GM23338 (cell line): Measurements from ENCODE around the gene USP5. TPM values are rescaled to one million over a fixed set of nuclear protein-coding genes. Genes with fewer than 3 reads are reported as not detected.
A peak's percentile ranks its signal among the peaks of the same experiment; 100 is the strongest.

Source experiments
- ATAC-seq: fragments of 200-7000 bp; cut with Tn5 transposase; 3 replicates; pipeline ENCODE4 v1.9.1; 2020
- DNase-seq: peaks from one replicate; pipeline ENCODE4 v3.0.0-alpha.2; 2015; ENCODE audit warnings: low spot score
- H2AFZ ChIP-seq: fragments of 200-600 bp; sonication (generic); 2 replicates; pipeline ENCODE4 v1.8.0; 2016; ENCODE audit warnings: antibody characterized with exemption, mild to moderate bottlenecking, moderate library complexity
- H3F3A ChIP-seq: fragments of 200-600 bp; sonication (generic); replicated peaks from 2 replicates; pipeline ENCODE4 v1.8.0; 2017; ENCODE audit warnings: antibody characterized with exemption, mixed run types, low read depth
- H3K27ac ChIP-seq: fragments of 200-600 bp; sonication (generic); 2 replicates; pipeline ENCODE4 v1.6.1; 2016; ENCODE audit warnings: low read depth
- H3K27me3 ChIP-seq: fragments of 200-600 bp; sonication (generic); 2 replicates; pipeline ENCODE4 v1.8.0; 2016; ENCODE audit warnings: mild to moderate bottlenecking, mixed run types, moderate library complexity; ENCODE audit not compliant: insufficient read depth
- H3K36me3 ChIP-seq: fragments of 200-600 bp; sonication (generic); 2 replicates; pipeline ENCODE4 v1.8.0; 2016; ENCODE audit warnings: mild to moderate bottlenecking; ENCODE audit not compliant: insufficient read depth
- H3K4me1 ChIP-seq: fragments of 200-600 bp; sonication (generic); 2 replicates; pipeline ENCODE4 v1.8.0; 2016; ENCODE audit warnings: mild to moderate bottlenecking, moderate library complexity; ENCODE audit not compliant: insufficient read depth
- H3K4me2 ChIP-seq: fragments of 200-600 bp; sonication (generic); 2 replicates; pipeline ENCODE4 v1.7.1; 2017; ENCODE audit warnings: mixed run types
- H3K4me3 ChIP-seq: fragments of 200-600 bp; sonication (generic); 2 replicates; pipeline ENCODE4 v1.6.1; 2016; ENCODE audit warnings: mixed run types
- H3K79me2 ChIP-seq: fragments of 200-600 bp; sonication (generic); replicated peaks from 2 replicates; pipeline ENCODE4 v1.8.0; 2017; ENCODE audit warnings: mild to moderate bottlenecking; ENCODE audit not compliant: insufficient read depth
- H3K9me2 ChIP-seq: fragments of 200-600 bp; sonication (generic); 2 replicates; pipeline ENCODE4 v1.8.0; 2017; ENCODE audit not compliant: insufficient read depth
- H4K20me1 ChIP-seq: fragments of 200-600 bp; sonication (generic); replicated peaks from 2 replicates; pipeline ENCODE4 v1.8.0; 2017; ENCODE audit warnings: mild to moderate bottlenecking; ENCODE audit not compliant: insufficient read depth
- H3K27ac Mint-ChIP-seq: 2 replicates; pipeline ENCODE4 v1.8.0; 2020; ENCODE audit warnings: inconsistent platforms, mild to moderate bottlenecking, moderate library complexity, mixed read lengths
- H3K27me3 Mint-ChIP-seq: 3 replicates; pipeline ENCODE4 v1.8.0; 2022; ENCODE audit warnings: low read depth, mild to moderate bottlenecking, moderate library complexity, mixed read lengths, inconsistent platforms; ENCODE audit not compliant: insufficient read depth, poor library complexity
- H3K36me3 Mint-ChIP-seq: 3 replicates; pipeline ENCODE4 v1.8.0; 2021; ENCODE audit warnings: low read depth, mild to moderate bottlenecking, inconsistent platforms, moderate library complexity, mixed read lengths
- H3K4me1 Mint-ChIP-seq: 3 replicates; pipeline ENCODE4 v1.8.0; 2020; ENCODE audit warnings: mild to moderate bottlenecking, inconsistent platforms, mixed read lengths
- H3K4me3 Mint-ChIP-seq: 3 replicates; pipeline ENCODE4 v1.8.0; 2021; ENCODE audit warnings: moderate library complexity, mild to moderate bottlenecking, inconsistent platforms, mixed read lengths
- H3K9me3 Mint-ChIP-seq: 3 replicates; pipeline ENCODE4 v1.8.0; 2020; ENCODE audit warnings: moderate library complexity, mild to moderate bottlenecking, inconsistent platforms, mixed read lengths
- CREB1 ChIP-seq: fragments of 250-450 bp; sonication (Bioruptor Pico); IDR thresholded peaks from 2 replicates; pipeline ENCODE4 v1.5.0; 2020; ENCODE audit warnings: low read depth, mild to moderate bottlenecking, moderate library complexity
- EZH2 ChIP-seq: fragments of 200-600 bp; sonication (generic); IDR thresholded peaks from one replicate; pipeline ENCODE4 v1.8.0; 2017; ENCODE audit warnings: antibody characterized with exemption, mild to moderate bottlenecking, low read depth; ENCODE audit not compliant: unreplicated experiment
- NANOG ChIP-seq: IDR thresholded peaks from 2 replicates; pipeline ENCODE4 v1.6.1; 2016; ENCODE audit warnings: antibody characterized with exemption, borderline replicate concordance
- POLR2AphosphoS5 ChIP-seq: IDR thresholded peaks from 2 replicates; pipeline ENCODE4 v1.6.1; 2016; ENCODE audit warnings: antibody characterized with exemption, low read depth
- ZNF114 ChIP-seq: fragments of 250-450 bp; sonication (Bioruptor Pico); IDR thresholded peaks from 2 replicates; pipeline ENCODE4 v1.5.0; 2020; ENCODE audit warnings: mild to moderate bottlenecking, moderate library complexity
- ZNF331 ChIP-seq: fragments of 250-450 bp; sonication (Bioruptor Pico); IDR thresholded peaks from 2 replicates; pipeline ENCODE4 v1.5.0; 2020; ENCODE audit warnings: low read depth, mild to moderate bottlenecking, moderate library complexity
- polyA plus RNA-seq: library from polyadenylated mRNA; unstranded; fragments of >200 nt; fragmentation: Nextera tagmentation; extraction: Ambion mirVana; gene quantifications from 2 replicates; pipeline ENCODE4 v1.2.1, GENCODE V29; 2016
- total RNA-seq: library from RNA; depleted of rRNA; stranded (reverse); fragments of >200 nt; shearing (Covaris generic); gene quantifications from 2 replicates; pipeline ENCODE4 v1.2.3, GENCODE V29; 2014
- TF ChIP-seq, protein P1 (sequence below): IDR thresholded peaks from 2 replicates; pipeline ENCODE4 v1.6.1; 2016; ENCODE audit warnings: antibody characterized with exemption
- TF ChIP-seq, protein P2 (sequence below): fragments of 250-450 bp; sonication (Bioruptor Pico); IDR thresholded peaks from 2 replicates; pipeline ENCODE4 v1.5.0; 2020; ENCODE audit warnings: mild to moderate bottlenecking, moderate library complexity

The USP5 gene
- total and polyA plus RNA-seq, 2 experiments from 2014 or later: 35.1 to 109 TPM

DNA sequence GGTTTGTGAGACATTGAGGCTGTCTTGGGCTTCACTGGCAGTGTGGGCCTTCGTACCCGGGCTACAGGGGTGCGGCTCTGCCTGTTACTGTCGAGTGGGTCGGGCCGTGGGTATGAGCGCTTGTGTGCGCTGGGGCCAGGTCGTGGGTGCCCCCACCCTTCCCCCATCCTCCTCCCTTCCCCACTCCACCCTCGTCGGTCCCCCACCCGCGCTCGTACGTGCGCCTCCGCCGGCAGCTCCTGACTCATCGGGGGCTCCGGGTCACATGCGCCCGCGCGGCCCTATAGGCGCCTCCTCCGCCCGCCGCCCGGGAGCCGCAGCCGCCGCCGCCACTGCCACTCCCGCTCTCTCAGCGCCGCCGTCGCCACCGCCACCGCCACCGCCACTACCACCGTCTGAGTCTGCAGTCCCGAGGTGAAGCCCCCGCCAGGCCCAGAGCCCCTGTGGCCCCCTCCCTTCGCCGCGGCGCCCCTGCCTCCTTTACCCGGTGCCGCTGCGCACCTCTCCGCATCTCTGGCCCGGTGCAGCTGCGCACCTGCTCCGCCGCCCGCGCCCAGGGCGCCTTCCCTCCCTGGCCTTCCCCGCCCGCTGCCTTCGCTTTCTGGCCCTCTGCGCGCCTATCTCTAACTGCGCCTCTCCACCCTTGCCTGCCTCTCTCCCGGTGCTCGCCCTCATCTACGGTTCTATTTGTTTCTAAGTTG, 62.4 kb downstream of the USP5 start, which contains the start of gene ENO2:
Gene ENO2 (plus strand): TSS at position 335 of the 701 bp plus-strand sequence. CDS start 1,253 bp downstream, outside the sequence.
- no peak for TF ChIP-seq CREB1 (CRISPR knock-in tag)
- peak; percentile 48 for TF ChIP-seq POLR2AphosphoS5
- H3K4me3 Mint-ChIP-seq: peak within 1 kb of the TSS; percentile 97
- peaks cover 35% of the 10 kb centered on the region for H3K36me3 Mint-ChIP-seq
- Histone ChIP-seq H3K27me3 (no peaks in the 10 kb centered on the region), H3F3A (peaks cover 15% of the 10 kb centered on the region; the same call in 1 of the 2 replicates), H3K4me2 (peak within 1 kb of the TSS; percentile 98), H3K27ac (no peak within 1 kb of the TSS), H3K79me2 (peaks cover 8% of the 10 kb centered on the region), H2AFZ (peak within 1 kb of the TSS; percentile 90), H3K9me2 (no peaks in the 10 kb centered on the region), H4K20me1 (no peaks in the 10 kb centered on the region), H3K4me1 (peaks cover 19% of the 10 kb centered on the region), H3K36me3 (peaks cover 6% of the 10 kb centered on the region), H3K4me3 (peak within 1 kb of the TSS; percentile 92)
- DNase-seq (peak; percentile 79), ATAC-seq (peak; percentile 77)
- peaks cover 32% of the 10 kb centered on the region for H3K4me1 Mint-ChIP-seq
- peaks cover 17% of the 10 kb centered on the region for H3K27me3 Mint-ChIP-seq
- no peaks in the 10 kb centered on the region for H3K9me3 Mint-ChIP-seq
- peak within 1 kb of the TSS; percentile 43 for H3K27ac Mint-ChIP-seq

DNA sequence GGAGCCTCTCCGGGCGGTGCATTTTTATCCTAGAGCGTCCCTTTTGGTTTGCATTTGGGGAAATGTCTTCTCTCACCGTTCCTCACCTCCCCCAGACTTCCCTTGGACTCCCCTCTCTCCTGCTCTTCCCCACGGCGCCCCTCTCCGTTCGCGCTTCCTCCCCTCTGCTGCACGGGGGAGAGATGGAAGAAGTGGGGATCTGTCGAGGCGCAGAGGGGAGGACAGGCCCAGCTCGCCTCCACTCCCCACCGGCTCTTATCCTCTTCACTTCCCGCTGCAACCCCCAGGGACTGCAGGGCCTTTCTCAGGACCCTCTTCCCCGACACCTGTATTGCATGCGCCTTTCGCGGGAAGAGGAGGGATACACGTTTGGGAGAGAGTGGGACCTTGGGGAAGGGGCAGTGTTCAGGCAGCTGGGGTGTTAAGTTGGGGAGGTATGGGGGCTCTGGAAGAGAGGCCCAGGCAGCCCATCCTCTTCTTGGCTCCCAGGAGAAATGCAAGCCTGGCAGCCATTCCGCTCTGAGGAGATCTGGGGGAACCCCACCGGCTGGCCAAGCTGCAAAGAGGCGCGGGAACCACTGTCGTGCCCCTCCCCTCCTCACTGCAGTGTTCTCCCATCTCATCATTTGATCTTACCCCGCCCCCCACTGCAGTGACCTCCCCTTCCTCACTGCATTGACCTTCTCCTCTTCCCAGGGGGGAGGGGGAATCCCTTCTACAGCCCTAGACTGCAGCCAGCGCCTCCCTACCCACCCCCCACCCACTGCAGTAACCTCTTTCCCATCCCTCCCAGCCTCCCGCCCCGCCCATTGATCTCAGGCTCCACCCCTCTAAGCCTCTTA, 63.2 kb downstream of the USP5 start:
- Histone ChIP-seq H2AFZ (peak overlapping the region; percentile 85), H3K4me2 (peak overlapping the region; percentile 98), H3K4me3 (peak overlapping the region; percentile 92), H4K20me1 (no peaks in the 10 kb centered on the region), H3K27me3 (no peaks in the 10 kb centered on the region), H3K79me2 (peaks cover 8% of the 10 kb centered on the region), H3F3A (0 out of 2 replicates have a peak, but pooled peaks cover 15% of the 10 kb centered on the region), H3K27ac (no peak overlapping the region), H3K4me1 (peaks cover 19% of the 10 kb centered on the region), H3K9me2 (no peaks in the 10 kb centered on the region), H3K36me3 (peaks cover 6% of the 10 kb centered on the region)
- peak overlapping the region; percentile 97 for H3K4me3 Mint-ChIP-seq
- peaks cover 42% of the 10 kb centered on the region for H3K36me3 Mint-ChIP-seq
- peaks cover 39% of the 10 kb centered on the region for H3K4me1 Mint-ChIP-seq
- H3K9me3 Mint-ChIP-seq: no peaks in the 10 kb centered on the region
- peaks cover 17% of the 10 kb centered on the region for H3K27me3 Mint-ChIP-seq
- peak overlapping the region; percentile 43 for H3K27ac Mint-ChIP-seq
- ATAC-seq (peak; percentile 49), DNase-seq (peak; percentile 87)
- TF ChIP-seq ZNF114 (CRISPR knock-in tag) (no peak), POLR2AphosphoS5 (no peak), EZH2 (no peak), ZNF331 (CRISPR knock-in tag) (no peak), CREB1 (CRISPR knock-in tag) (no peak), NANOG (no peak)
- TF ChIP-seq, protein P1, sequence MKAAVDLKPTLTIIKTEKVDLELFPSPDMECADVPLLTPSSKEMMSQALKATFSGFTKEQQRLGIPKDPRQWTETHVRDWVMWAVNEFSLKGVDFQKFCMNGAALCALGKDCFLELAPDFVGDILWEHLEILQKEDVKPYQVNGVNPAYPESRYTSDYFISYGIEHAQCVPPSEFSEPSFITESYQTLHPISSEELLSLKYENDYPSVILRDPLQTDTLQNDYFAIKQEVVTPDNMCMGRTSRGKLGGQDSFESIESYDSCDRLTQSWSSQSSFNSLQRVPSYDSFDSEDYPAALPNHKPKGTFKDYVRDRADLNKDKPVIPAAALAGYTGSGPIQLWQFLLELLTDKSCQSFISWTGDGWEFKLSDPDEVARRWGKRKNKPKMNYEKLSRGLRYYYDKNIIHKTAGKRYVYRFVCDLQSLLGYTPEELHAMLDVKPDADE: no peak
- TF ChIP-seq, protein P2, sequence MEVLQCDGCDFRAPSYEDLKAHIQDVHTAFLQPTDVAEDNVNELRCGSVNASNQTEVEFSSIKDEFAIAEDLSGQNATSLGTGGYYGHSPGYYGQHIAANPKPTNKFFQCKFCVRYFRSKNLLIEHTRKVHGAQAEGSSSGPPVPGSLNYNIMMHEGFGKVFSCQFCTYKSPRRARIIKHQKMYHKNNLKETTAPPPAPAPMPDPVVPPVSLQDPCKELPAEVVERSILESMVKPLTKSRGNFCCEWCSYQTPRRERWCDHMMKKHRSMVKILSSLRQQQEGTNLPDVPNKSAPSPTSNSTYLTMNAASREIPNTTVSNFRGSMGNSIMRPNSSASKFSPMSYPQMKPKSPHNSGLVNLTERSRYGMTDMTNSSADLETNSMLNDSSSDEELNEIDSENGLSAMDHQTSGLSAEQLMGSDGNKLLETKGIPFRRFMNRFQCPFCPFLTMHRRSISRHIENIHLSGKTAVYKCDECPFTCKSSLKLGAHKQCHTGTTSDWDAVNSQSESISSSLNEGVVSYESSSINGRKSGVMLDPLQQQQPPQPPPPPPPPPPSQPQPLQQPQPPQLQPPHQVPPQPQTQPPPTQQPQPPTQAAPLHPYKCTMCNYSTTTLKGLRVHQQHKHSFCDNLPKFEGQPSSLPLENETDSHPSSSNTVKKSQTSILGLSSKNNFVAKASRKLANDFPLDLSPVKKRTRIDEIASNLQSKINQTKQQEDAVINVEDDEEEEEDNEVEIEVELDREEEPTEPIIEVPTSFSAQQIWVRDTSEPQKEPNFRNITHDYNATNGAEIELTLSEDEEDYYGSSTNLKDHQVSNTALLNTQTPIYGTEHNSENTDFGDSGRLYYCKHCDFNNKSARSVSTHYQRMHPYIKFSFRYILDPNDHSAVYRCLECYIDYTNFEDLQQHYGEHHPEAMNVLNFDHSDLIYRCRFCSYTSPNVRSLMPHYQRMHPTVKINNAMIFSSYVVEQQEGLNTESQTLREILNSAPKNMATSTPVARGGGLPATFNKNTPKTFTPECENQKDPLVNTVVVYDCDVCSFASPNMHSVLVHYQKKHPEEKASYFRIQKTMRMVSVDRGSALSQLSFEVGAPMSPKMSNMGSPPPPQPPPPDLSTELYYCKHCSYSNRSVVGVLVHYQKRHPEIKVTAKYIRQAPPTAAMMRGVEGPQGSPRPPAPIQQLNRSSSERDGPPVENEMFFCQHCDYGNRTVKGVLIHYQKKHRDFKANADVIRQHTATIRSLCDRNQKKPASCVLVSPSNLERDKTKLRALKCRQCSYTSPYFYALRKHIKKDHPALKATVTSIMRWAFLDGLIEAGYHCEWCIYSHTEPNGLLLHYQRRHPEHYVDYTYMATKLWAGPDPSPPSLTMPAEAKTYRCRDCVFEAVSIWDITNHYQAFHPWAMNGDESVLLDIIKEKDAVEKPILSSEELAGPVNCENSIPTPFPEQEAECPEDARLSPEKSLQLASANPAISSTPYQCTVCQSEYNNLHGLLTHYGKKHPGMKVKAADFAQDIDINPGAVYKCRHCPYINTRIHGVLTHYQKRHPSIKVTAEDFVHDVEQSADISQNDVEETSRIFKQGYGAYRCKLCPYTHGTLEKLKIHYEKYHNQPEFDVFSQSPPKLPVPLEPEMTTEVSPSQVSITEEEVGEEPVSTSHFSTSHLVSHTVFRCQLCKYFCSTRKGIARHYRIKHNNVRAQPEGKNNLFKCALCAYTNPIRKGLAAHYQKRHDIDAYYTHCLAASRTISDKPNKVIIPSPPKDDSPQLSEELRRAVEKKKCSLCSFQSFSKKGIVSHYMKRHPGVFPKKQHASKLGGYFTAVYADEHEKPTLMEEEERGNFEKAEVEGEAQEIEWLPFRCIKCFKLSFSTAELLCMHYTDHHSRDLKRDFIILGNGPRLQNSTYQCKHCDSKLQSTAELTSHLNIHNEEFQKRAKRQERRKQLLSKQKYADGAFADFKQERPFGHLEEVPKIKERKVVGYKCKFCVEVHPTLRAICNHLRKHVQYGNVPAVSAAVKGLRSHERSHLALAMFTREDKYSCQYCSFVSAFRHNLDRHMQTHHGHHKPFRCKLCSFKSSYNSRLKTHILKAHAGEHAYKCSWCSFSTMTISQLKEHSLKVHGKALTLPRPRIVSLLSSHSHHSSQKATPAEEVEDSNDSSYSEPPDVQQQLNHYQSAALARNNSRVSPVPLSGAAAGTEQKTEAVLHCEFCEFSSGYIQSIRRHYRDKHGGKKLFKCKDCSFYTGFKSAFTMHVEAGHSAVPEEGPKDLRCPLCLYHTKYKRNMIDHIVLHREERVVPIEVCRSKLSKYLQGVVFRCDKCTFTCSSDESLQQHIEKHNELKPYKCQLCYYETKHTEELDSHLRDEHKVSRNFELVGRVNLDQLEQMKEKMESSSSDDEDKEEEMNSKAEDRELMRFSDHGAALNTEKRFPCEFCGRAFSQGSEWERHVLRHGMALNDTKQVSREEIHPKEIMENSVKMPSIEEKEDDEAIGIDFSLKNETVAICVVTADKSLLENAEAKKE (CRISPR knock-in tag): no peak
